ENCODE results near the gene PIK3CD. TPM values are rescaled to one million over a fixed set of nuclear protein-coding genes. Genes with fewer than 3 reads are reported as not detected.

Gene PIK3CD
- polyA plus RNA-seq, 1 donor from 2014 or later = 4.2 TPM

GRCh38 chr1:9676815-9677393, 25.4 kb downstream of the PIK3CD start:
- Histone ChIP-seq H3K27ac (ENCODE audit: low read length) (no peak overlapping the region), H3K4me3 (ENCODE audit: low read length) (no peak overlapping the region), H3K9ac (ENCODE audit: low read length) (no peak overlapping the region), H3K4me2 (ENCODE audit: low read length) (no peak overlapping the region), H3K9me3 (ENCODE audit: low read length) (no peaks in the 10 kb centered on the region), H3K9me2 (ENCODE audit: insufficient read depth, low read length) (no peaks in the 10 kb centered on the region), H4K20me1 (ENCODE audit: insufficient read depth) (no peaks in the 10 kb centered on the region), H2AFZ (ENCODE audit: low read depth, low read length) (no peak overlapping the region), H3K79me2 (replicated peaks; ENCODE audit: insufficient read depth, low read length) (no peaks in the 10 kb centered on the region), H3K36me3 (ENCODE audit: insufficient read depth, low read length) (no peaks in the 10 kb centered on the region), H3F3A (ENCODE audit: insufficient read depth, low read length, poor library complexity, severe bottlenecking) (no peaks in the 10 kb centered on the region), H3K27me3 (ENCODE audit: insufficient read depth, low read depth, low read length) (no peaks in the 10 kb centered on the region)
- no peak for TF ChIP-seq EP300 (conservative IDR thresholded peaks at IDR 0.05; ENCODE audit: poor library complexity, severe bottlenecking)
- no peak for TF ChIP-seq MXI1 (conservative IDR thresholded peaks at IDR 0.05; ENCODE audit: poor library complexity, severe bottlenecking)
- no peak for TF ChIP-seq TAF1 (IDR thresholded peaks at IDR 0.05; ENCODE audit: low read depth)
- TF ChIP-seq POLR2AphosphoS5 (IDR thresholded peaks at IDR 0.05) = no peak
- no peak for TF ChIP-seq SMC3 (conservative IDR thresholded peaks at IDR 0.05; ENCODE audit: poor library complexity)
- TF ChIP-seq RAD21 (conservative IDR thresholded peaks at IDR 0.05) = no peak

GRCh38 chr1:9680091-9680490, 28.6 kb downstream of the PIK3CD start:
- Histone ChIP-seq H3K27me3 (ENCODE audit: insufficient read depth, low read depth, low read length) (no peaks in the 10 kb centered on the region), H4K20me1 (ENCODE audit: insufficient read depth) (no peaks in the 10 kb centered on the region), H3K4me2 (ENCODE audit: low read length) (no peak overlapping the region), H3K9me2 (ENCODE audit: insufficient read depth, low read length) (no peaks in the 10 kb centered on the region), H2AFZ (ENCODE audit: low read depth, low read length) (no peak overlapping the region), H3K9me3 (ENCODE audit: low read length) (no peaks in the 10 kb centered on the region), H3K36me3 (ENCODE audit: insufficient read depth, low read length) (no peaks in the 10 kb centered on the region), H3K4me3 (ENCODE audit: low read length) (no peak overlapping the region), H3K27ac (ENCODE audit: low read length) (no peak overlapping the region), H3K9ac (ENCODE audit: low read length) (no peak overlapping the region), H3F3A (ENCODE audit: insufficient read depth, low read length, poor library complexity, severe bottlenecking) (no peaks in the 10 kb centered on the region), H3K79me2 (replicated peaks; ENCODE audit: insufficient read depth, low read length) (no peaks in the 10 kb centered on the region)
- TF ChIP-seq EP300 (conservative IDR thresholded peaks at IDR 0.05; ENCODE audit: poor library complexity, severe bottlenecking) (no peak), MXI1 (conservative IDR thresholded peaks at IDR 0.05; ENCODE audit: poor library complexity, severe bottlenecking) (no peak), REST (IDR thresholded peaks at IDR 0.05; ENCODE audit: borderline replicate concordance) (no peak), EZH2 (IDR thresholded peaks at IDR 0.05; ENCODE audit: borderline replicate concordance, insufficient read depth, low read length, poor library complexity, severe bottlenecking) (no peak), CTCF (IDR thresholded peaks at IDR 0.05; ENCODE audit: poor library complexity, severe bottlenecking) (no peak), RAD21 (conservative IDR thresholded peaks at IDR 0.05) (no peak), POLR2AphosphoS5 (IDR thresholded peaks at IDR 0.05) (no peak), TAF1 (IDR thresholded peaks at IDR 0.05; ENCODE audit: low read depth) (no peak), SMC3 (conservative IDR thresholded peaks at IDR 0.05; ENCODE audit: poor library complexity) (no peak)
